ENCODE measurements around the gene IFI44L. TPM values are rescaled to one million over a fixed set of nuclear protein-coding genes. Genes with fewer than 3 reads are reported as not detected.

Gene IFI44L
- total and polyA plus RNA-seq, 4 experiments from 2014 or later, result 4.5 to 13.6 (median 8.8) TPM

- Histone ChIP-seq H3K27me3 (ENCODE audit: insufficient read depth, low read length) (no peaks in the 10 kb centered on the region), H3K36me3 (ENCODE audit: insufficient read depth, low read length) (no peaks in the 10 kb centered on the region), H3K4me3 (ENCODE audit: low read length in 2 of 2) (no peak overlapping the region), H3K4me1 (ENCODE audit: insufficient read depth, low read length) (no peaks in the 10 kb centered on the region), H3K27ac (ENCODE audit: low read depth, low read length) (no peak overlapping the region), H3K9me3 (ENCODE audit: control insufficient read depth in 1 of 2, low read length in 2 of 2) (no peaks in the 10 kb centered on the region)
- Mint-ChIP-seq H3K27ac (no peak overlapping the region), H3K27me3 (peaks cover 8 to 12% of the 10 kb centered on the region in 2 donors), H3K36me3 (no peaks in the 10 kb centered on the region), H3K4me1 (no peaks in the 10 kb centered on the region), H3K9me3 (no peaks in the 10 kb centered on the region), H3K4me3 (no peak overlapping the region)
- DNase-seq, result no peak
- POLR2A ChIA-PET (ENCODE audit: partially characterized antibody), result no interaction called here
- intact Hi-C loops (cut with micrococcal nuclease), result no loop called here
- CTCF ChIA-PET (ENCODE audit: partially characterized antibody), result no interaction called here
Observed at GRCh38 chr1:78690516-78690915, 70.3 kb downstream of the IFI44L start.

DNA sequence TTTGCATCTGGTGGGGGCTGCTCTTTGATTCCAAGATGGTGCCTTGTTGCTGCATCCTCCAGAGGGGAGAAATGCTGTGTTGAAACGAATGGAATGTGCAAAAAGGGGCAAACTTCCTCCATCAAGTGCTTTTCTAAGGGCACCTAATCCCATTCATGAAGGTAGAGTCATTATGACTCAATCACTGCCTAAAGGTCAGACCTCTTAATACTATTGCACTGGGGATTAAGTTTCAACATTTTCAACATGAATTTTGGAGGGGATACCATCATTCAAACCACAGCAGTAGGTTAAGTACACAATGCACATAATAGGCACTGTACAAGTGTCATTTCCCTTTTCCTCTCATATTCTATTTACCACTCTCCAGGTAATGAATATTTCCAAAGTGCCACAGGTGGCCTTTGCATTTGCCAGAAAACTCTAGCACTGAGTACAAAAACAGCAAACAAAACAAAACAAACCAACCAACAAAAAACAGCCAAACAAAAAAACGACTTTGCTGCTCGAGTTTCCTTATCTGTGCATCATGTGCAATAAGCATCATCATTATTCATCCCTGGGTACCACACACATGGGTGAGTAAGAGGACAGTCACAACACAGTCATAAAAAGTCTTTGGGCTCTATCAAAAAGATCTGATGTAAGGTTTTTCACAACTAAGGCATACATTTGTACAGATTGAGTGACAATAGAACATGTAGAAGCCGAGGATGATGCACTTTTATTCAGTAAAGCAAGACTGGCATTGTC, 71.9 kb downstream of the IFI44L start:
- no peaks in the 10 kb centered on the region for H3K9me3 ChIP-seq (ENCODE audit: control insufficient read depth in 1 of 2, low read length in 2 of 2)
- intact Hi-C loops (cut with micrococcal nuclease), result no loop called here
- CTCF ChIA-PET (ENCODE audit: partially characterized antibody), result no interaction called here
- H3K36me3 ChIP-seq (ENCODE audit: insufficient read depth, low read length), result no peaks in the 10 kb centered on the region
- no peaks in the 10 kb centered on the region for H3K4me1 Mint-ChIP-seq
- no peaks in the 10 kb centered on the region for H3K36me3 Mint-ChIP-seq
- H3K4me3 Mint-ChIP-seq, result no peak overlapping the region
- POLR2A ChIA-PET (ENCODE audit: partially characterized antibody), result no interaction called here
- H3K27ac ChIP-seq (ENCODE audit: low read depth, low read length), result no peak overlapping the region
- no peak overlapping the region for H3K4me3 ChIP-seq (ENCODE audit: low read length in 2 of 2)
- H3K27ac Mint-ChIP-seq, result no peak overlapping the region
- no peaks in the 10 kb centered on the region for H3K27me3 ChIP-seq (ENCODE audit: insufficient read depth, low read length)
- no peak for DNase-seq
- H3K9me3 Mint-ChIP-seq, result peaks cover 0 to 6% (median 0%) of the 10 kb centered on the region in 8 donors
- peaks cover 8 to 12% of the 10 kb centered on the region in 2 donors for H3K27me3 Mint-ChIP-seq
- no peaks in the 10 kb centered on the region for H3K4me1 ChIP-seq (ENCODE audit: insufficient read depth, low read length)

Other genes with a start within 250 kb of the IFI44L start
- gene PTGFR, start 129.5 kb upstream of the IFI44L start, total RNA-seq, result not detected
- not detected for gene PTGFR, start 129.5 kb upstream of the IFI44L start, polyA plus RNA-seq
- 10 to 100 TPM; 45.6 to 49.4 TPM for gene IFI44, start 29.4 kb downstream of the IFI44L start, total RNA-seq
- gene IFI44, start 29.4 kb downstream of the IFI44L start, polyA plus RNA-seq, result 10 to 100 TPM; 20.2 to 43.6 TPM